OCI-LY7 (cell line): ENCODE results near the gene PKD1L1. TPM values are rescaled to one million over a fixed set of nuclear protein-coding genes. Genes with fewer than 3 reads are reported as not detected.

Experiments
- BruUV-seq: library from RNA; stranded (reverse); fragments of 400-500 nt; replicated peaks from 2 replicates; lab custom pipeline; 2021; lab: Mats Ljungman, UMichigan
- CTCF ChIA-PET: fragments of 300-600 bp; sonication (Branson Sonifier 250); formaldehyde crosslinking; loops from one replicate; lab custom pipeline; 2022; ENCODE audit warnings: antibody characterized with exemption; ENCODE audit not compliant: unreplicated experiment; lab: Charles Lee
- POLR2A ChIA-PET: fragments of 300-600 bp; sonication (Branson Sonifier 250); formaldehyde crosslinking; loops from one replicate; lab custom pipeline; 2022; ENCODE audit warnings: antibody characterized with exemption; lab: Charles Lee
- DNase-seq: peaks from one replicate; pipeline ENCODE4 v3.0.0-alpha.2; 2015; ENCODE audit warnings: low spot score
- H2AFZ ChIP-seq: fragments of 200-600 bp; sonication (generic), shearing (Covaris generic); 2 replicates; pipeline ENCODE4 v1.6.1; 2014; ENCODE audit warnings: mild to moderate bottlenecking, antibody characterized with exemption, low read length, moderate library complexity
- H3K27ac ChIP-seq: fragments of 200-600 bp; sonication (generic); 2 replicates; pipeline ENCODE4 v1.5.1; 2014; ENCODE audit warnings: mixed run types, low read depth, mild to moderate bottlenecking, moderate library complexity, low read length, inconsistent platforms; ENCODE audit not compliant: poor library complexity, severe bottlenecking
- H3K36me3 ChIP-seq: fragments of 200-600 bp; sonication (generic); 2 replicates; pipeline ENCODE4 v1.6.1; 2014; ENCODE audit warnings: mild to moderate bottlenecking, antibody characterized with exemption, low read length, moderate library complexity, mixed read lengths; ENCODE audit not compliant: insufficient read depth
- H3K4me1 ChIP-seq: fragments of 200-600 bp; sonication (generic); 2 replicates; pipeline ENCODE4 v1.5.1; 2014; ENCODE audit warnings: mild to moderate bottlenecking, low read length; ENCODE audit not compliant: insufficient read depth, poor library complexity, severe bottlenecking
- H3K4me2 ChIP-seq: fragments of 200-600 bp; sonication (generic); 2 replicates; pipeline ENCODE4 v1.6.1; 2014; ENCODE audit warnings: mild to moderate bottlenecking, low read length
- H3K4me3 ChIP-seq: fragments of 200-600 bp; sonication (generic); 2 replicates; pipeline ENCODE4 v1.5.1; 2014; ENCODE audit warnings: mild to moderate bottlenecking, low read depth, low read length; ENCODE audit not compliant: poor library complexity, severe bottlenecking
- H3K79me2 ChIP-seq: fragments of 200-600 bp; sonication (generic); 2 replicates; pipeline ENCODE4 v1.6.1; 2016; ENCODE audit warnings: low read depth, mild to moderate bottlenecking, low read length, moderate library complexity, mixed read lengths; ENCODE audit not compliant: insufficient read depth
- H3K9me2 ChIP-seq: fragments of 200-600 bp; sonication (generic); 2 replicates; pipeline ENCODE4 v1.6.1; 2016; ENCODE audit warnings: mild to moderate bottlenecking, low read length, mixed read lengths; ENCODE audit not compliant: insufficient read depth
- H3K9me3 ChIP-seq: fragments of 200-600 bp; sonication (generic); 2 replicates; pipeline ENCODE4 v1.6.1; 2014; ENCODE audit warnings: mild to moderate bottlenecking, mixed run types, low read length, mixed read lengths
- H4K20me1 ChIP-seq: fragments of 200-600 bp; sonication (generic); 2 replicates; pipeline ENCODE4 v1.6.1; 2014; ENCODE audit warnings: mild to moderate bottlenecking, antibody characterized with exemption, low read length, moderate library complexity, mixed read lengths; ENCODE audit not compliant: insufficient read depth
- EZH2phosphoT487 ChIP-seq: fragments of 200-600 bp; sonication (generic); IDR thresholded peaks from 2 replicates; pipeline ENCODE4 v1.6.1; 2018; ENCODE audit warnings: low read depth, borderline replicate concordance, mild to moderate bottlenecking, mixed run types, antibody characterized with exemption, low read length, moderate library complexity, mixed read lengths
- intact Hi-C: fragments of 100-400 bp; cut with micrococcal nuclease; formaldehyde crosslinking; loops from one replicate; pipeline ENCODE4 v1.10.0; 2022; ENCODE audit not compliant: unreplicated experiment
- total RNA-seq, 2 experiments: library from RNA; depleted of rRNA in 1 of 2; stranded (reverse); fragments of >200 nt in 1 of 2; shearing (Covaris generic) in 1 of 2; gene quantifications; 2 replicates each; pipeline ENCODE4 v1.2.3, GENCODE V29; 2014 to 2022
- TF ChIP-seq, protein P1 (sequence below): fragments of 200-600 bp; sonication (generic); conservative IDR thresholded peaks from 2 replicates; pipeline ENCODE4 v1.5.1; 2014; ENCODE audit warnings: mild to moderate bottlenecking, antibody characterized with exemption, low read length, moderate library complexity, mixed read lengths

Gene PKD1L1
- total RNA-seq, 2 experiments from 2014 or later, result 0.19 to 0.63 TPM

DNA sequence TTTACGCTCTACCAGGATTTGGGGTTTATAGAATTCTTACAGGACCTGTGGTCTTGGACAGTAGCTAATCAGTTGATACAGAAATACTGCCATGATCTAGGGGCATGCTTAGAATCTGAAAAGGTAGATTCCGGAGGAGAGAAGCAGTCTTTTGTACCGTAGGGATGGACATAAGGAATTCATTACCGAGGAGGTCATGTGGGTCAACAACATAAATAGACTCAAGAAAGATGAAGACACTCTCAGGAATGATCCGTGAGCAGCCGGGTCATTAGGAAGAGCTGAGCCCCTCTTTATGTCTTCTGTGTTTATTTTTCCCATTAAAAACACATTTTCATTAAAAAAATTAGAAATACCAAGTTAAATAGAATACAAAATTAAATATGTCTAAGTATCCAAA, 206.3 kb downstream of the PKD1L1 start:
- no peaks in the 10 kb centered on the region for H3K36me3 ChIP-seq
- H3K4me3 ChIP-seq, result no peak overlapping the region
- no peaks in the 10 kb centered on the region for H3K9me3 ChIP-seq
- TF ChIP-seq EZH2phosphoT487, result no peak
- TF ChIP-seq, protein P1, sequence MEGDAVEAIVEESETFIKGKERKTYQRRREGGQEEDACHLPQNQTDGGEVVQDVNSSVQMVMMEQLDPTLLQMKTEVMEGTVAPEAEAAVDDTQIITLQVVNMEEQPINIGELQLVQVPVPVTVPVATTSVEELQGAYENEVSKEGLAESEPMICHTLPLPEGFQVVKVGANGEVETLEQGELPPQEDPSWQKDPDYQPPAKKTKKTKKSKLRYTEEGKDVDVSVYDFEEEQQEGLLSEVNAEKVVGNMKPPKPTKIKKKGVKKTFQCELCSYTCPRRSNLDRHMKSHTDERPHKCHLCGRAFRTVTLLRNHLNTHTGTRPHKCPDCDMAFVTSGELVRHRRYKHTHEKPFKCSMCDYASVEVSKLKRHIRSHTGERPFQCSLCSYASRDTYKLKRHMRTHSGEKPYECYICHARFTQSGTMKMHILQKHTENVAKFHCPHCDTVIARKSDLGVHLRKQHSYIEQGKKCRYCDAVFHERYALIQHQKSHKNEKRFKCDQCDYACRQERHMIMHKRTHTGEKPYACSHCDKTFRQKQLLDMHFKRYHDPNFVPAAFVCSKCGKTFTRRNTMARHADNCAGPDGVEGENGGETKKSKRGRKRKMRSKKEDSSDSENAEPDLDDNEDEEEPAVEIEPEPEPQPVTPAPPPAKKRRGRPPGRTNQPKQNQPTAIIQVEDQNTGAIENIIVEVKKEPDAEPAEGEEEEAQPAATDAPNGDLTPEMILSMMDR, result no peak
- CTCF ChIA-PET, result no interaction called here
- BruUV-seq, result no TSS peak
- no peak for DNase-seq
- no peaks in the 10 kb centered on the region for H3K9me2 ChIP-seq
- no peaks in the 10 kb centered on the region for H3K4me1 ChIP-seq
- intact Hi-C loops, result no loop called here
- H3K4me2 ChIP-seq, result no peak overlapping the region
- H3K79me2 ChIP-seq, result no peaks in the 10 kb centered on the region
- POLR2A ChIA-PET, result interaction anchor here (0.6 kb wide), 1 partner anchor 18 kb away, joined by 5 read pairs; no protein-coding TSS in a partner anchor
- no peak overlapping the region for H2AFZ ChIP-seq
- H3K27ac ChIP-seq, result no peak overlapping the region
- H4K20me1 ChIP-seq, result no peaks in the 10 kb centered on the region

- intact Hi-C loops, result no loop called here
- no peak for DNase-seq
- TF ChIP-seq, protein P1, result no peak
- TF ChIP-seq EZH2phosphoT487, result no peak
- no peaks in the 10 kb centered on the region for H3K9me2 ChIP-seq
- H3K9me3 ChIP-seq, result no peaks in the 10 kb centered on the region
- ChIA-PET CTCF (no interaction called here), POLR2A (interaction anchor here (0.6 kb wide), 1 partner anchor 321 kb away, joined by 3 read pairs; no protein-coding TSS in a partner anchor)
- H3K4me2 ChIP-seq, result no peak overlapping the region
- peaks cover 1% of the 10 kb centered on the region for H3K4me1 ChIP-seq
- H3K36me3 ChIP-seq, result no peaks in the 10 kb centered on the region
- no peak overlapping the region for H3K4me3 ChIP-seq
- H3K79me2 ChIP-seq, result no peaks in the 10 kb centered on the region
- H4K20me1 ChIP-seq, result no peaks in the 10 kb centered on the region
- no peak overlapping the region for H2AFZ ChIP-seq
- BruUV-seq, result no TSS peak
- H3K27ac ChIP-seq, result no peak overlapping the region
These were observed 208.4 kb downstream of the PKD1L1 start for GRCh38 chr7:47739891-47740290.

DNA sequence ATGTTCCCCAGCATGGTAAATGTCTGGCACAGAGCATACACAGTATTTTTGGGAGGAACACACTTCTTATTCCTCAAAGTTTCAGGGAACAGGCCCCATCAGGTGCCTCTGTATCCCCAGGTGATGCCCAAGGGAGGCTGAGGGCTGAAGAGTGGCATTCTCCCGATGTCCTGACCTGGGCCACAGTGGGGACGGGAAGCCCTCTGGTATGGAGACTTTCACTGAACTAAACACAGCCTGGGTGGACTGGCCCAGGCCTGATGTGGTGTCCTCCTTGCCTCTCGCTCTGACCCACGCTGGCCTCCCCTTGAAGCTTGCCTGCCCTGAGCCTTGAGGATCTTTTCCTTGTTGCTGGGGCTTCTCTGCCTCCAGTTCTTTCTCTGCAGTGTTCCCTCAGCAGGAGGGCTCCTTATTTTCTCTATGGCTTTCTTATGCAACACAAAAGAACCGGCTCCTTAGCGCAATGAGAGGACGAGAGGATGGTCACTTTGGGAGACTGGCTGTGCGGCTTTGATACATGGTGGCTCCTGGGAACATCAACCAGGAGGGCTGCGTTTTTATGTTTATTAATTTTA, 208.9 kb downstream of the PKD1L1 start:
- no peaks in the 10 kb centered on the region for H3K9me2 ChIP-seq
- no peak overlapping the region for H2AFZ ChIP-seq
- H4K20me1 ChIP-seq, result no peaks in the 10 kb centered on the region
- intact Hi-C loops, result no loop called here
- CTCF ChIA-PET, result no interaction called here
- no peak overlapping the region for H3K4me3 ChIP-seq
- no peaks in the 10 kb centered on the region for H3K36me3 ChIP-seq
- H3K9me3 ChIP-seq, result no peaks in the 10 kb centered on the region
- H3K4me2 ChIP-seq, result no peak overlapping the region
- peaks cover 6% of the 10 kb centered on the region for H3K4me1 ChIP-seq
- POLR2A ChIA-PET, result interaction anchor here (0.6 kb wide), 1 partner anchor 321 kb away, joined by 3 read pairs; no protein-coding TSS in a partner anchor
- no peak overlapping the region for H3K27ac ChIP-seq
- BruUV-seq, result no TSS peak
- no peaks in the 10 kb centered on the region for H3K79me2 ChIP-seq
- no peak for TF ChIP-seq EZH2phosphoT487
- TF ChIP-seq, protein P1, result no peak
- DNase-seq, result no peak
